PC-9 (cell line): ENCODE data around the gene KIDINS220. TPM values are rescaled to one million over a fixed set of nuclear protein-coding genes. Genes with fewer than 3 reads are reported as not detected.

ENCODE experiments used
- BruUV-seq: library from RNA; stranded (reverse); fragments of 400-500 nt; replicated peaks from 2 replicates; lab custom pipeline; 2021; lab: Mats Ljungman, UMichigan
- CTCF ChIA-PET: fragments of 300-600 bp; sonication (Branson Sonifier 250); formaldehyde crosslinking; loops from one replicate; lab custom pipeline; 2022; ENCODE audit warnings: antibody characterized with exemption; lab: Charles Lee
- POLR2A ChIA-PET: fragments of 300-600 bp; sonication (Branson Sonifier 250); formaldehyde crosslinking; loops from one replicate; lab custom pipeline; 2022; ENCODE audit warnings: antibody characterized with exemption; ENCODE audit not compliant: unreplicated experiment; lab: Charles Lee
- DNase-seq, 2 experiments: peaks; one replicate each; pipeline versions ENCODE4 v3.0.0 to v3.0.0-alpha.2; 2015 to 2022; ENCODE audit warnings: mixed read lengths in 1 of 2
- H2AFZ ChIP-seq: fragments of 200-600 bp; sonication (generic); 2 replicates; pipeline ENCODE4 v1.8.1; 2017; ENCODE audit warnings: antibody characterized with exemption
- H3F3A ChIP-seq: fragments of 200-600 bp; sonication (generic); 2 replicates; pipeline ENCODE4 v1.8.1; 2017; ENCODE audit warnings: antibody characterized with exemption, mild to moderate bottlenecking, low read depth; ENCODE audit not compliant: insufficient read depth
- H3K27ac ChIP-seq: fragments of 200-600 bp; sonication (generic); 2 replicates; pipeline ENCODE4 v1.6.1; 2016; ENCODE audit warnings: mixed run types
- H3K27me3 ChIP-seq: fragments of 200-600 bp; sonication (generic); 2 replicates; pipeline ENCODE4 v1.6.1; 2016; ENCODE audit warnings: low read depth, mixed run types; ENCODE audit not compliant: insufficient read depth
- H3K36me3 ChIP-seq: fragments of 200-600 bp; sonication (generic); 2 replicates; pipeline ENCODE4 v1.6.1; 2016; ENCODE audit warnings: low read depth, mixed run types
- H3K4me1 ChIP-seq: fragments of 200-600 bp; sonication (generic); replicated peaks from 2 replicates; pipeline ENCODE4 v1.6.1; 2016; ENCODE audit warnings: mixed run types; ENCODE audit not compliant: insufficient read depth
- H3K4me2 ChIP-seq: fragments of 200-600 bp; sonication (generic); 2 replicates; pipeline ENCODE4 v1.6.1; 2017; ENCODE audit warnings: mixed run types
- H3K4me3 ChIP-seq: fragments of 200-600 bp; sonication (generic); 2 replicates; pipeline ENCODE4 v1.6.1; 2016; ENCODE audit warnings: mixed run types
- H3K79me2 ChIP-seq: fragments of 200-600 bp; sonication (generic); 2 replicates; pipeline ENCODE4 v1.6.1; 2017; ENCODE audit warnings: low read depth, mixed run types
- H3K9me2 ChIP-seq: fragments of 200-600 bp; sonication (generic); 2 replicates; pipeline ENCODE4 v1.8.1; 2017; ENCODE audit warnings: mild to moderate bottlenecking; ENCODE audit not compliant: insufficient read depth
- H3K9me3 ChIP-seq: fragments of 200-600 bp; sonication (generic); 2 replicates; pipeline ENCODE4 v1.8.1; 2016; ENCODE audit warnings: low read depth; ENCODE audit not compliant: insufficient read depth
- H4K20me1 ChIP-seq: fragments of 200-600 bp; sonication (generic); 2 replicates; pipeline ENCODE4 v1.8.1; 2017; ENCODE audit not compliant: insufficient read depth
- CTCF ChIP-seq: fragments of 200-600 bp; sonication (generic); conservative IDR thresholded peaks from 2 replicates; pipeline ENCODE4 v1.6.1; 2017; ENCODE audit warnings: mixed run types, antibody characterized with exemption, mild to moderate bottlenecking, moderate library complexity
- EZH2 ChIP-seq: fragments of 200-600 bp; sonication (generic); IDR thresholded peaks from 2 replicates; pipeline ENCODE4 v1.8.0; 2017; ENCODE audit warnings: antibody characterized with exemption, low read depth
- intact Hi-C: fragments of 100-400 bp; cut with micrococcal nuclease; formaldehyde crosslinking; loops from one replicate; pipeline ENCODE4 v1.10.0; 2022; ENCODE audit not compliant: unreplicated experiment
- total RNA-seq: library from RNA; stranded (reverse); gene quantifications from 2 replicates; pipeline ENCODE4 v1.2.3, GENCODE V29; 2021

KIDINS220 gene
- total RNA-seq, 1 experiment from 2014 or later, result 13.9 TPM

GRCh38 chr2:8699839-8700238 is 137.6 kb downstream of the KIDINS220 start:
- Histone ChIP-seq H2AFZ (no peak overlapping the region), H3K9me2 (no peaks in the 10 kb centered on the region), H3K4me2 (no peak overlapping the region), H3K4me3 (no peak overlapping the region), H3K36me3 (no peaks in the 10 kb centered on the region), H3F3A (no peaks in the 10 kb centered on the region), H4K20me1 (no peaks in the 10 kb centered on the region), H3K79me2 (no peaks in the 10 kb centered on the region), H3K27ac (no peak overlapping the region), H3K9me3 (no peaks in the 10 kb centered on the region), H3K27me3 (peaks cover 69% of the 10 kb centered on the region), H3K4me1 (no peaks in the 10 kb centered on the region)
- TF ChIP-seq CTCF (no peak), EZH2 (no peak)
- no peak for DNase-seq
- POLR2A ChIA-PET, result no interaction called here
- CTCF ChIA-PET, result no interaction called here
- intact Hi-C loops, result no loop called here
- BruUV-seq, result no TSS peak

DNA sequence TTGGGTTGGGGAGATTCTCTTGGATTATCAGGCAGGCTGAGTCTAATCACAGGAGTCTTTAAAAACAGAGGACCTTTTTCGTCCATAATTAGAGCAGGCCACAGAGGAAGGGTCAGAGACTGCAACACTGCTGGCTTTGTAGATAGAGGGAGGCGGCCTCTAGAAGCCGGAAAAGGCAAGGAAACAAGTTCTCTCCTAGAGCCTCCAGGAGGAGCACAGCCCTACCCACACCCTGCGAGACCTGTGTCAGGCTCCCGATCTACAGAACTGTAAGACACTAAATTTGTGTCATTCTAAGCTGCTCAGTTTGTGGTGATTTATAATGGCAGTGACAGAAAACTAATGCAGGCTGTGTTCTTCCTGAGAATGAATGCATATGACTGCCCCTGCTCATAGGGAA is 140.2 kb downstream of the KIDINS220 start:
- no TSS peak for BruUV-seq
- Histone ChIP-seq H3F3A (no peaks in the 10 kb centered on the region), H3K27ac (no peak overlapping the region), H2AFZ (no peak overlapping the region), H3K79me2 (no peaks in the 10 kb centered on the region), H3K36me3 (no peaks in the 10 kb centered on the region), H3K27me3 (peaks cover 57% of the 10 kb centered on the region), H3K9me3 (no peaks in the 10 kb centered on the region), H3K9me2 (no peaks in the 10 kb centered on the region), H4K20me1 (no peaks in the 10 kb centered on the region), H3K4me2 (no peak overlapping the region), H3K4me1 (no peaks in the 10 kb centered on the region), H3K4me3 (no peak overlapping the region)
- TF ChIP-seq CTCF, result no peak
- TF ChIP-seq EZH2, result no peak
- intact Hi-C loops, result no loop called here
- CTCF ChIA-PET, result no interaction called here
- DNase-seq, result no peak
- POLR2A ChIA-PET, result no interaction called here

- H3K27ac ChIP-seq, result no peak overlapping the region
- no peaks in the 10 kb centered on the region for H3K9me3 ChIP-seq
- no peak for TF ChIP-seq CTCF
- no peak for TF ChIP-seq EZH2
- no peak overlapping the region for H3K4me3 ChIP-seq
- no peak overlapping the region for H3K4me2 ChIP-seq
- H2AFZ ChIP-seq, result no peak overlapping the region
- intact Hi-C loops, result no loop called here
- H3F3A ChIP-seq, result no peaks in the 10 kb centered on the region
- H4K20me1 ChIP-seq, result no peaks in the 10 kb centered on the region
- no TSS peak for BruUV-seq
- ChIA-PET POLR2A (no interaction called here), CTCF (no interaction called here)
- no peaks in the 10 kb centered on the region for H3K36me3 ChIP-seq
- peaks cover 61% of the 10 kb centered on the region for H3K27me3 ChIP-seq
- no peaks in the 10 kb centered on the region for H3K9me2 ChIP-seq
- H3K4me1 ChIP-seq, result no peaks in the 10 kb centered on the region
- no peak for DNase-seq
- no peaks in the 10 kb centered on the region for H3K79me2 ChIP-seq
Measured at GRCh38 chr2:8694737-8695136, 142.7 kb downstream of the KIDINS220 start.
